Calu3 (cell line): ENCODE measurements around the gene BBOX1. TPM values are rescaled to one million over a fixed set of nuclear protein-coding genes. Genes with fewer than 3 reads are reported as not detected.
"Not testable (repeated sequence)": the region's sequence is repeated elsewhere in the genome, so short reads cannot be mapped to it uniquely, and the experiment has no call there.

Source experiments
- BruUV-seq: library from RNA; stranded (reverse); fragments of 400-500 nt; replicated peaks from 2 replicates; lab custom pipeline; 2021; lab: Mats Ljungman, UMichigan
- CTCF ChIA-PET: fragments of 300-600 bp; sonication (Branson Sonifier 250); formaldehyde crosslinking; loops from one replicate; lab custom pipeline; 2022; ENCODE audit warnings: antibody characterized with exemption; lab: Charles Lee
- DNase-seq: peaks from one replicate; pipeline ENCODE4 v3.0.0; 2022
- H3K27ac Mint-ChIP-seq: one replicate; pipeline ENCODE4 v1.8.0; 2022; ENCODE audit warnings: mixed read lengths; ENCODE audit not compliant: unreplicated experiment
- H3K27me3 Mint-ChIP-seq: one replicate; pipeline ENCODE4 v1.8.0; 2022; ENCODE audit warnings: mixed read lengths; ENCODE audit not compliant: unreplicated experiment
- H3K36me3 Mint-ChIP-seq: one replicate; pipeline ENCODE4 v1.8.0; 2022; ENCODE audit warnings: mild to moderate bottlenecking, moderate library complexity, mixed read lengths; ENCODE audit not compliant: insufficient read depth, unreplicated experiment
- H3K4me1 Mint-ChIP-seq: one replicate; pipeline ENCODE4 v1.8.0; 2022; ENCODE audit warnings: mild to moderate bottlenecking, low read depth, mixed read lengths; ENCODE audit not compliant: unreplicated experiment
- H3K4me3 Mint-ChIP-seq: one replicate; pipeline ENCODE4 v1.8.0; 2022; ENCODE audit warnings: mild to moderate bottlenecking, low read depth, moderate library complexity, mixed read lengths; ENCODE audit not compliant: unreplicated experiment
- H3K9me3 Mint-ChIP-seq: one replicate; pipeline ENCODE4 v1.8.0; 2022; ENCODE audit warnings: low read depth, mixed read lengths; ENCODE audit not compliant: unreplicated experiment
- CTCF ChIP-seq: fragments of 200-600 bp; IDR thresholded peaks from one replicate; pipeline ENCODE4 v1.8.0; 2022; ENCODE audit warnings: antibody characterized with exemption; ENCODE audit not compliant: unreplicated experiment
- intact Hi-C: fragments of 100-400 bp; cut with micrococcal nuclease; formaldehyde crosslinking; loops from one replicate; pipeline ENCODE4 v1.10.0; 2022; ENCODE audit not compliant: unreplicated experiment
- total RNA-seq: library from RNA; stranded (reverse); gene quantifications from 2 replicates; pipeline ENCODE4 v1.2.3, GENCODE V29; 2022

The BBOX1 gene
- total RNA-seq, 1 experiment from 2014 or later = not detected

GRCh38 chr11:26995701-26996460 is 44.7 kb upstream of the BBOX1 start:
- H3K4me3 Mint-ChIP-seq = no peak overlapping the region
- no peaks in the 10 kb centered on the region for H3K36me3 Mint-ChIP-seq
- no TSS peak for BruUV-seq
- intact Hi-C loops = no loop called here
- DNase-seq = no peak
- H3K27me3 Mint-ChIP-seq = peaks cover 27% of the 10 kb centered on the region
- H3K4me1 Mint-ChIP-seq = peaks cover 15% of the 10 kb centered on the region
- TF ChIP-seq CTCF = no peak
- no peak overlapping the region for H3K27ac Mint-ChIP-seq
- no peaks in the 10 kb centered on the region for H3K9me3 Mint-ChIP-seq
- CTCF ChIA-PET = no interaction called here

GRCh38 chr11:26997378-26997777 is 43.2 kb upstream of the BBOX1 start:
- Mint-ChIP-seq H3K4me1 (peaks cover 15% of the 10 kb centered on the region), H3K27ac (no peak overlapping the region), H3K4me3 (no peak overlapping the region), H3K27me3 (peaks cover 27% of the 10 kb centered on the region), H3K36me3 (no peaks in the 10 kb centered on the region), H3K9me3 (no peaks in the 10 kb centered on the region)
- no peak for TF ChIP-seq CTCF
- DNase-seq = no peak
- no TSS peak for BruUV-seq
- intact Hi-C loops = no loop called here
- CTCF ChIA-PET = interaction anchor here (0.5 kb wide), 1 partner anchor 19 kb away, joined by 4 read pairs; no protein-coding TSS in a partner anchor

GRCh38 chr11:27001136-27001730 is 39.4 kb upstream of the BBOX1 start:
- H3K9me3 Mint-ChIP-seq, DNase-seq, H3K4me1 Mint-ChIP-seq, intact Hi-C loops, H3K4me3 Mint-ChIP-seq, H3K36me3 Mint-ChIP-seq, H3K27me3 Mint-ChIP-seq, H3K27ac Mint-ChIP-seq, BruUV-seq: not testable (repeated sequence)
- CTCF ChIA-PET = interaction anchor here (1.1 kb wide), 1 partner anchor 24 kb away, joined by 5 read pairs; no protein-coding TSS in a partner anchor

GRCh38 chr11:27002431-27002830 is 38.2 kb upstream of the BBOX1 start:
- H3K36me3 Mint-ChIP-seq = no peaks in the 10 kb centered on the region
- H3K9me3 Mint-ChIP-seq = no peaks in the 10 kb centered on the region
- intact Hi-C loops = no loop called here
- no TSS peak for BruUV-seq
- TF ChIP-seq CTCF = no peak
- no peaks in the 10 kb centered on the region for H3K27me3 Mint-ChIP-seq
- no peak overlapping the region for H3K27ac Mint-ChIP-seq
- no peak for DNase-seq
- no peak overlapping the region for H3K4me3 Mint-ChIP-seq
- CTCF ChIA-PET = no interaction called here
- H3K4me1 Mint-ChIP-seq = no peaks in the 10 kb centered on the region

- no peaks in the 10 kb centered on the region for H3K27me3 Mint-ChIP-seq
- intact Hi-C loops = no loop called here
- H3K9me3 Mint-ChIP-seq = no peaks in the 10 kb centered on the region
- CTCF ChIA-PET = no interaction called here
- no peak overlapping the region for H3K4me3 Mint-ChIP-seq
- BruUV-seq = no TSS peak
- no peak for DNase-seq
- H3K27ac Mint-ChIP-seq = no peak overlapping the region
- no peaks in the 10 kb centered on the region for H3K4me1 Mint-ChIP-seq
- no peaks in the 10 kb centered on the region for H3K36me3 Mint-ChIP-seq
- no peak for TF ChIP-seq CTCF
Measured at GRCh38 chr11:27002838-27003237, 37.8 kb upstream of the BBOX1 start.
